ENCODE results near the gene KCTD7. TPM values are rescaled to one million over a fixed set of nuclear protein-coding genes. Genes with fewer than 3 reads are reported as not detected.

KCTD7 gene
- total and polyA plus RNA-seq, 2 of the 13 experiments (the other 11 are each of a cell fraction or from before 2014, with no cell fraction given) = 7.3 to 13.5 TPM

GRCh38 chr7:66591799-66592596 lies 36.7 kb upstream of the KCTD7 start (continued):
- no peak for TF ChIP-seq ZNF136 (CRISPR knock-in tag; IDR thresholded peaks at IDR 0.05; ENCODE audit: low read depth)
- peak; percentile 88 for TF ChIP-seq THAP11 (CRISPR knock-in tag; IDR thresholded peaks at IDR 0.05)
- no peak for TF ChIP-seq CC2D1A (CRISPR knock-in tag; IDR thresholded peaks at IDR 0.05)
- peak; percentile 25; the same call in 1 of the 2 replicates for TF ChIP-seq ZNF503 (CRISPR knock-in tag; IDR thresholded peaks at IDR 0.05)
- TF ChIP-seq ZBTB1 (CRISPR knock-in tag; IDR thresholded peaks at IDR 0.05; ENCODE audit: borderline replicate concordance) = no peak
- peak; percentile 48; the same call in 1 of the 2 replicates for TF ChIP-seq ZNF598 (CRISPR knock-in tag; IDR thresholded peaks at IDR 0.05; ENCODE audit: borderline replicate concordance)
- TF ChIP-seq BORCS8-MEF2B (CRISPR knock-in tag; IDR thresholded peaks at IDR 0.05) = peak; percentile 49; the same call in 1 of the 2 replicates
- peak; percentile 96 for TF ChIP-seq POLR2AphosphoS5 (IDR thresholded peaks at IDR 0.05; ENCODE audit: low read depth, low read length)
- TF ChIP-seq ZBTB21 (CRISPR knock-in tag; IDR thresholded peaks at IDR 0.05) = no peak
- no peak for TF ChIP-seq HCFC1 (IDR thresholded peaks at IDR 0.05; ENCODE audit: low read depth, low read length)
- no peak for TF ChIP-seq NFRKB (IDR thresholded peaks at IDR 0.05)
- TF ChIP-seq HHEX (CRISPR knock-in tag; IDR thresholded peaks at IDR 0.05) = no peak
- peak; percentile 94 for TF ChIP-seq ZBTB2 (CRISPR knock-in tag; IDR thresholded peaks at IDR 0.05; ENCODE audit: low read depth)
- no peak for TF ChIP-seq ZNF713 (CRISPR knock-in tag; IDR thresholded peaks at IDR 0.05)
- TF ChIP-seq ZNF256 (CRISPR knock-in tag; conservative IDR thresholded peaks at IDR 0.05) = 0 out of 2 replicates have a peak, but pooled peaks have one; percentile 35
- peak; percentile 64 for TF ChIP-seq MXD4 (CRISPR knock-in tag; IDR thresholded peaks at IDR 0.05)
- TF ChIP-seq CENPT (CRISPR knock-in tag; IDR thresholded peaks at IDR 0.05; ENCODE audit: low read depth) = no peak; the same call in 1 of the 2 replicates
- TF ChIP-seq PCBP2 (optimal IDR thresholded peaks at IDR 0.05; ENCODE audit: low read depth, low read length, poor library complexity, severe bottlenecking) = no peak
- TF ChIP-seq NCOA2 (CRISPR knock-in tag; IDR thresholded peaks at IDR 0.05) = no peak

Measured in HepG2 (cell line).